ENCODE measurements around the gene KLHL29. TPM values are rescaled to one million over a fixed set of nuclear protein-coding genes. Genes with fewer than 3 reads are reported as not detected.

The KLHL29 gene
- total RNA-seq, 3 donors from 2014 or later (not counting 1 experiment from before 2014, with no cell fraction given), result 0.24 to 0.43 (median 0.33) TPM

DNA sequence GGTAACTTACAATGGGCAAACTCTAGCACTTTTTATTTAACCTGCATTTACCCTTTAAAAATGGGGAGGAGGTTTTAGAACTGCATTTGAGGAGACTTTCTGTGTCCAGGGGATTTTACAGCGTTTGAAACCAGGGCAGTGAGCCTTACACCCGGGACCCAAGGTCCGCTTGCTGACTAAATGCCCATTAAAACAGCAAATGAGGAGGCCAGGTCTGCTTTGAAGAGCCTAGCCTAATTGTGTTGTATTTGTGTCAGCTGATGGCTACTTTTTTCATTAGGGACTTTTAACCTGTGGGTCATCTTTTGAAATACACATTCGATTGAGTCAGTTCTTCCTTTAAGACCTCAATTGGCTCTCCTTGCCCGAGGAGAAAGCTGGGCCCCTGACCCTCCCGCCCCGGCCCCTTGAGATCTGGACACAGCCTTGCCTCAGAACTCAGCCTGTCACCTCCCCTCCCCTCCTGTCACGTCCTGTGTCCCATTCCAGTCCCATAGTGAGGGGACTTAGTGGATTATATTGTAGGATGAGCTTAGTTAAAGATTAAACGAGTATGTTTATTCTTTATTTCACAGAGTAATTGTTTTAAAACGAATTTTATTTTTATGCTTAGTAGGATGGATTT lies 69.0 kb downstream of the KLHL29 start:
- ATAC-seq (no peak), DNase-seq (no peak)
- Mint-ChIP-seq H3K4me1 (peaks cover 0 to 10% of the 10 kb centered on the region in 2 donors), H3K9me3 (no peaks in the 10 kb centered on the region), H3K36me3 (no peaks in the 10 kb centered on the region), H3K4me3 (no peak overlapping the region), H3K27me3 (ENCODE audit: low read depth in 2 of 2) (peaks cover 11 to 22% of the 10 kb centered on the region in 2 donors), H3K27ac (no peak overlapping the region)
- TF ChIP-seq, protein P1, sequence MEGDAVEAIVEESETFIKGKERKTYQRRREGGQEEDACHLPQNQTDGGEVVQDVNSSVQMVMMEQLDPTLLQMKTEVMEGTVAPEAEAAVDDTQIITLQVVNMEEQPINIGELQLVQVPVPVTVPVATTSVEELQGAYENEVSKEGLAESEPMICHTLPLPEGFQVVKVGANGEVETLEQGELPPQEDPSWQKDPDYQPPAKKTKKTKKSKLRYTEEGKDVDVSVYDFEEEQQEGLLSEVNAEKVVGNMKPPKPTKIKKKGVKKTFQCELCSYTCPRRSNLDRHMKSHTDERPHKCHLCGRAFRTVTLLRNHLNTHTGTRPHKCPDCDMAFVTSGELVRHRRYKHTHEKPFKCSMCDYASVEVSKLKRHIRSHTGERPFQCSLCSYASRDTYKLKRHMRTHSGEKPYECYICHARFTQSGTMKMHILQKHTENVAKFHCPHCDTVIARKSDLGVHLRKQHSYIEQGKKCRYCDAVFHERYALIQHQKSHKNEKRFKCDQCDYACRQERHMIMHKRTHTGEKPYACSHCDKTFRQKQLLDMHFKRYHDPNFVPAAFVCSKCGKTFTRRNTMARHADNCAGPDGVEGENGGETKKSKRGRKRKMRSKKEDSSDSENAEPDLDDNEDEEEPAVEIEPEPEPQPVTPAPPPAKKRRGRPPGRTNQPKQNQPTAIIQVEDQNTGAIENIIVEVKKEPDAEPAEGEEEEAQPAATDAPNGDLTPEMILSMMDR (IDR thresholded peaks at IDR 0.05), result no peak
- H3K27me3 ChIP-seq (ENCODE audit: control insufficient read depth, insufficient read depth, low read length), result peaks cover 11% of the 10 kb centered on the region
- H3K27ac ChIP-seq (ENCODE audit: low read length), result no peak overlapping the region
- H3K4me1 ChIP-seq (ENCODE audit: control insufficient read depth, insufficient read depth, low read length), result peaks cover 9% of the 10 kb centered on the region
- no peaks in the 10 kb centered on the region for H3K36me3 ChIP-seq (ENCODE audit: control insufficient read depth, insufficient read depth, low read length)
- WGBS (ENCODE audit: insufficient coverage), result 61% methylated on average over 6 of the region's 10 CpGs
- no peaks in the 10 kb centered on the region for H3K9me3 ChIP-seq (ENCODE audit: control insufficient read depth, insufficient read depth, low read length)
- no peak overlapping the region for H3K4me3 ChIP-seq (ENCODE audit: low read length)
- intact Hi-C loops (cut with micrococcal nuclease), result no loop called here

DNA sequence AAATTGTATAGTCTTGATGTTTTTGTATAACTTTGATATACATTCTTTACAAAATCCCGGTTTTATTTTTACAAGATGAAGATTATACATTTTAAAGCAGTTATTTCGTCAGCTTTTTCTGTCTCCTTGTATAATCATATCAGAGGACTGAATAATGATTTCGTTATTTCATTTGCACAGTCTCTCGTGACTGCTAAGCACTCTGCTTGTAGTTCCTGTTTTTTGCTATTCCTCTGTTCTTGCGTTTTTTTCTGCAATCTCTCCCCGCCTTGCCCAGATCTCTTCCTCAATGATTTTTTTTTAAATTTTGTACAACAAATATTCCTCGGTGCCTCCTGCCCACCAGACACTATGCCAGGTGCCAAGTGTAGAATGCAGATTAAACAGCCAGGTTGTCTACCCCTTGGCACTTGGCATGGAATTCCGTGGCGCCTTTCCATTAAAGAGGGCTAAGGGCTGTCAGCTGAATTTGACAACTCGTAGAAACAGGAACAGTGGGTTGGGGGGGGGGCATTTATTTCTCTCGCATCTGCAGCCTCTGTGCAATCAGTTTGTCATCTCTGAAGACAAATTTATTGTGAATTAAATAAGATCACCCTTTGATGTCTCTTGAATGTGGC lies 69.6 kb downstream of the KLHL29 start:
- peaks cover 11% of the 10 kb centered on the region for H3K27me3 ChIP-seq (ENCODE audit: control insufficient read depth, insufficient read depth, low read length)
- WGBS (ENCODE audit: insufficient coverage), result 23% methylated on average over 10 of the region's 11 CpGs
- DNase-seq, result no peak
- intact Hi-C loops (cut with micrococcal nuclease), result no loop called here
- no peak overlapping the region for H3K4me3 Mint-ChIP-seq
- TF ChIP-seq, protein P1 (IDR thresholded peaks at IDR 0.05), result no peak
- no peaks in the 10 kb centered on the region for H3K9me3 ChIP-seq (ENCODE audit: control insufficient read depth, insufficient read depth, low read length)
- H3K4me1 Mint-ChIP-seq, result peaks cover 0 to 10% of the 10 kb centered on the region in 2 donors
- H3K36me3 ChIP-seq (ENCODE audit: control insufficient read depth, insufficient read depth, low read length), result no peaks in the 10 kb centered on the region
- peaks cover 9 to 22% of the 10 kb centered on the region in 2 donors for H3K27me3 Mint-ChIP-seq (ENCODE audit: low read depth in 2 of 2)
- no peak overlapping the region for H3K27ac ChIP-seq (ENCODE audit: low read length)
- ATAC-seq, result no peak
- H3K9me3 Mint-ChIP-seq, result no peaks in the 10 kb centered on the region
- H3K4me1 ChIP-seq (ENCODE audit: control insufficient read depth, insufficient read depth, low read length), result peaks cover 9% of the 10 kb centered on the region
- H3K36me3 Mint-ChIP-seq, result no peaks in the 10 kb centered on the region
- H3K4me3 ChIP-seq (ENCODE audit: low read length), result no peak overlapping the region
- no peak overlapping the region for H3K27ac Mint-ChIP-seq

DNA sequence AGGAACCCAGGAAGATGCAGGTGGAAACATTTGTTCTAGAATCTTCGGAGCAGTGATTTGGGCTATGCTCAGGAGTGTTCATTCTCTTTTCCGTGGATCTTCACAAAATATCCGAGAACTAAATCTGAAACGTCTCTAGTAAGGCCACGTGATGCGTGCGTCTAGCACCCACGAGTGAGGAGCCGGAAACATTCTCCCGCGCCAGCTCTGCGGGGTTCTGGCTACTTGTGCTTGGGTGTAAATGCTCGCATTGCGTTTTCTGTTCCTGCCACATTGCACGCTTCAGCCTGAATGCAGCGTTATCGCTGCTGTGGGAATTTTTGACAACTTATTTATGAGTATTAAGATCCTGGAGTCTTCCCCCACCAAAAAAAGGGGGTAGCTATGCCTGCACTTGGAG lies 71.4 kb downstream of the KLHL29 start:
- peaks cover 0 to 10% of the 10 kb centered on the region in 2 donors for H3K4me1 Mint-ChIP-seq
- H3K9me3 Mint-ChIP-seq, result no peaks in the 10 kb centered on the region
- ATAC-seq (no peak), DNase-seq (no peak)
- H3K4me3 Mint-ChIP-seq, result no peak overlapping the region
- H3K36me3 ChIP-seq (ENCODE audit: control insufficient read depth, insufficient read depth, low read length), result no peaks in the 10 kb centered on the region
- H3K27me3 Mint-ChIP-seq (ENCODE audit: low read depth in 2 of 2), result peaks cover 8 to 17% of the 10 kb centered on the region in 2 donors
- peaks cover 11% of the 10 kb centered on the region for H3K27me3 ChIP-seq (ENCODE audit: control insufficient read depth, insufficient read depth, low read length)
- no peaks in the 10 kb centered on the region for H3K36me3 Mint-ChIP-seq
- no peak overlapping the region for H3K4me3 ChIP-seq (ENCODE audit: low read length)
- no peak overlapping the region for H3K27ac ChIP-seq (ENCODE audit: low read length)
- 91% methylated on average over 17 of the region's 17 CpGs for WGBS (ENCODE audit: insufficient coverage)
- no peak overlapping the region for H3K27ac Mint-ChIP-seq
- TF ChIP-seq, protein P1 (IDR thresholded peaks at IDR 0.05), result no peak
- no peaks in the 10 kb centered on the region for H3K9me3 ChIP-seq (ENCODE audit: control insufficient read depth, insufficient read depth, low read length)
- H3K4me1 ChIP-seq (ENCODE audit: control insufficient read depth, insufficient read depth, low read length), result peaks cover 9% of the 10 kb centered on the region
- intact Hi-C loops (cut with micrococcal nuclease), result no loop called here
